Stimulated activated CD8-positive, alpha-beta memory T cell treated with anti-CD3 and anti-CD28 coated beads, Interleukin-7, amount 100 ng/mL, for 24 hours (primary cell): Measurements from ENCODE around the gene SLCO1C1.

ENCODE experiments used
- DNase-seq: peaks from one replicate; pipeline ENCODE4 v3.0.0-alpha.2; 2020; ENCODE audit warnings: low read depth

Gene SLCO1C1

GRCh38 chr12:20800160-20800559, 105.0 kb downstream of the SLCO1C1 start:
- no peak for DNase-seq

- DNase-seq = no peak
Observed at GRCh38 chr12:20801035-20801434, 105.9 kb downstream of the SLCO1C1 start.
